Amniotic stem cell (primary cell): ENCODE data around the gene TMC8.
"Not testable (repeated sequence)": the region's sequence is repeated elsewhere in the genome, so short reads cannot be mapped to it uniquely, and the experiment has no call there.

ENCODE experiments used
- DNase-seq: peaks from one replicate; lab custom pipeline; 2025; lab: John Stamatoyannopoulos, UW

The TMC8 gene

DNA sequence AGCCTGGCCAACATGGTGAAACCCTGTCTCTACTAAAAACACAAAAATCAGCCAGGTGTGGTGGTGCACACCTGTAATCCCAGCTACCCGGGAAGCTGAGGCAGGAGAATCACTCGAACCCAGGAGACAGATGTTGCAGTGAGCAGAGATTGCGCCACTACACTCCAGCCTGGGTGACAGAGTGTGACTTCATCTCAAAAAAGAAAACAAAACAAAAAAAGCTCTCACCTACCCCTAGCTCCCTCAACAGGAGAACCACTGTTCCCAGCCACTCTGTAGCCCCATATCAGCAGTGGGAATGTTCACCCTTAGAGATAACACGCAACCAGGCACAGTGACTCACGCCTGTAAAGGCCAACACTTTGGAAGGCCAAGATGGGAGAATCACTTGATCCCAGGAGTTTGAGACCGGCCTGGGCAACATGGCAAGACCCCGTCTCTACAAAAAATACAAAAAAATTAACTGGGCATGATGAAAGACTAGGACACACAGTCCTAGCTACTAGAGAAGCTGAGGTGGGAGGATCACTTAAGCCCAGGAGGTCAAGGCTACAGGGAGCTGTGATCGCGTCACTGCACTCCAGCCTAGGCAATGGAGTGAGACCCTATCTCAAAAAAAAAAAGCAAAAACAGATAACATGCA lies 5.4 kb downstream of the TMC8 start:
- no peak for DNase-seq

DNA sequence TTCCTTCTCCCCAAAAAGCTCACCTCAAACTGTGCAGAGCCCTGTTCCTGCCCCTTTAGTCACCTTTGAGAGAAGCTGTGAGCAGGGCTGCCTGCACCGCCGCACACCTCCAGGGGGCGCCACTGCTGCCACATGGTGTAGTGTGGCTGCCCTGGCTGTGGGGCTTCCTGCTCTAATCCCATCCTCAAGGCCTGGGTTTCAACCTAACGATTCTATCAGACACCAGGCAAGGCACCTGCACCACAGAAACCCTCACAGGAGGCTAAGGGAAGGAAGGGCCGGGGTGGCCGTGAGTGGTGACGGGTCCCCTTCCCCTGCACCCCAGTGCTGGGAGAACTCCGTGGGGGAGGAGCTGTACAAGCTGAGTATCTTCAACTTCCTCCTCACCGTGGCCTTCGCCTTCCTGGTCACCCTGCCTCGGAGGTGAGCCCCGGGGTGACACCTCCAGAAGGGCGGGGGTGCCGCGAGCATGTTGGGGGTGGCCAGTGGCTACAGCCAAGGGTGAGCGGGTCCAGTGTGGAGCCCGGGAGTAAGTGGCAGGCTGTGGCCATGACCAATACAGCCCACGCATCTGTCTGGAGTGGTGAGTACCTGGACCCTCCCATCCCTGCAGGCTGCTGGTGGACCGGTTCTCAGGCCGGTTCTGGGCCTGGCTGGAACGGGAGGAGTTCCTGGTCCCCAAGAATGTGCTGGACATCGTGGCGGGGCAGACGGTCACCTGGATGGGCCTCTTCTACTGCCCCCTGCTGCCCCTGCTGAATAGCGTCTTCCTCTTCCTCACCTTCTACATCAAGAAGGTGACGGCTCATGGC lies 7.0 kb downstream of the TMC8 start:
- DNase-seq = no peak

DNA sequence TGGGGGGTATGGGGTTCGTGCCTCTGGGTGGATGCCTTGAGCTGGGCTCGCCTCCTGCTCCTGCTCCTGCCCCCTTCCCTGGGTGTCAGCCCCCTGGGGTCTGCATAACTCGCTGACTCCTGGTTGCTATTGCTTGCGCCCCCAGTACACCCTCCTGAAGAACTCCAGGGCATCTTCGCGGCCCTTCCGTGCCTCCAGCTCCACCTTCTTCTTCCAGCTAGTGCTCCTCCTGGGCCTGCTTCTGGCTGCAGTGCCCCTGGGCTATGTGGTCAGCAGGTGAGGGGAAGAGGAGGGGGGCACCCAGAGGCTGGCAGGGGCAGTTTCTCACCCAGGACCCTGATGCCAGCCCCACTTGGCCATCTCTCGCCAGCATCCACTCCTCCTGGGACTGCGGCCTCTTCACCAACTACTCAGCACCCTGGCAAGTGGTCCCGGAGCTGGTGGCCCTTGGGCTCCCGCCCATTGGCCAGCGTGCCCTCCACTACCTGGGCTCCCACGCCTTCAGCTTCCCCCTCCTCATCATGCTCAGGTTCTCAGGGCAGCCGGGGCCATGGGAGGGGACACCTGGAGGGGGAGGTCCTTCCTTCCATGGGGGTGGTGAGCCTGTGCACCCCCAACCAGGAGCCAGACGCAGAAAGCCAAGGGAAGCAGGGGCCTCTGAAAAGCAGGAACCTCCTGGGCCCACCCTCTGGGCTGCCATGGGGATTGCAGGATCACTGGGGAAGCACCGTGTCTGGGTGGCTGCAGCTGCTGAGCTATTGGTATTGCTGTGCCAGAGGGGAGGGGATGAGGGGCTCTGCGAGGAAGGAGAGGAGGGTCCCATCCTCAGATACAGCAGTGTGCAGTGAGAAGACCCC lies 7.9 kb downstream of the TMC8 start:
- DNase-seq = no peak

DNA sequence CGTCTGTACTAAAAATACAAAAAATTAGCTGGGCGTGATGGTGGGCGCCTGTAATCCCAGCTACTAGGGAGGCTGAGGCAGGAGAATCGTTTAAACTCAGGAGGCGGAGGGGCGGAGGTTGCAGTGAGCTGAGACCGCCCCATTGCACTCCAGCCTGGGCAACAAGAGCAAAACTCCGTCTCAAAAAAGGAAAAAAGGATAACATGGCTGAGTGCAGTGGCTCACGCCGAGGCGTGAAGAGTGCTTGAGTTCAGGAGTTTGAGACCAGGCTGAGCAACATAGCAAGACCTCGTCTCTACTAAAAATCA lies 9.2 kb downstream of the TMC8 start:
- DNase-seq = not testable (repeated sequence)

DNA sequence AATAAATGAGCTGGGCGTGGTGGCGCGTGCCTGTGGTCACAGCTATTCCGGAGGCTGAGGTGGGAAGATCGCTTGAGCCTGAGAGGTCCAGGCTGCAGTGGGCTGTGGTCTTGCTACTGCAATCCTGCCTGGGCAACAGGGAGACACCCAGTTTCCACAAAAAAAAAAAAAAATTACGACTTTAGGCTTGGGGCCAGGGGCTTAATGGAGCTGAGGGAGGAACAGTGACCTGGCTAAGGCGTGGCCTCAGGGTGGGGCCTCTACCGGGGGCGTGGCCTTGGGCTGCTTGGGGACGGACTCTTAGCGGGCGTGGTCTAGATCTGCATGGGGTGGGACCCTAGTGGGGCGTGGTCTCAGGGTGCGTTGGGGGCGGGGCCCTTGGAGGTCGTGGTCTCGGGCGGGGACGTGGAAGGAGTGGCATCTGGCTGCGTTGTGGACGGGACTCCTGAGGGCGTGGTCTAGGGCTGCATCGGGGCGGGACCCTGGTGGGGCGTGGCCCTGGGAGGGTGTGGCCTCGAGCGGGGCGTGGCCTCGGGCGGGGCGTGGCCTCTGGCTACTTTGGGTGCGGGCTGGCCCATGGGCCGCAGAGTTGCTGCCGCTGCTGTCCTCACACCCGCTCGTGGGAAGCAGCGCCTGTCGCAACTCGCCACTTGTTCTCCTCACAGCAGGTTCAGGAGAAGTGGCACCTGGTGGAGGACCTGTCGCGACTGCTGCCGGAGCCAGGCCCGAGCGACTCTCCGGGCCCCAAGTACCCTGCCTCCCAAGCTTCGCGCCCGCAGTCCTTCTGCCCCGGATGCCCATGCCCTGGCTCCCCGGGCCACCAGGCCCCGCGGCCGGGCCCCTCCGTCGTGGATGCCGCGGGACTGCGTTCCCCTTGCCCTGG lies 9.8 kb downstream of the TMC8 start:
- no peak for DNase-seq

DNA sequence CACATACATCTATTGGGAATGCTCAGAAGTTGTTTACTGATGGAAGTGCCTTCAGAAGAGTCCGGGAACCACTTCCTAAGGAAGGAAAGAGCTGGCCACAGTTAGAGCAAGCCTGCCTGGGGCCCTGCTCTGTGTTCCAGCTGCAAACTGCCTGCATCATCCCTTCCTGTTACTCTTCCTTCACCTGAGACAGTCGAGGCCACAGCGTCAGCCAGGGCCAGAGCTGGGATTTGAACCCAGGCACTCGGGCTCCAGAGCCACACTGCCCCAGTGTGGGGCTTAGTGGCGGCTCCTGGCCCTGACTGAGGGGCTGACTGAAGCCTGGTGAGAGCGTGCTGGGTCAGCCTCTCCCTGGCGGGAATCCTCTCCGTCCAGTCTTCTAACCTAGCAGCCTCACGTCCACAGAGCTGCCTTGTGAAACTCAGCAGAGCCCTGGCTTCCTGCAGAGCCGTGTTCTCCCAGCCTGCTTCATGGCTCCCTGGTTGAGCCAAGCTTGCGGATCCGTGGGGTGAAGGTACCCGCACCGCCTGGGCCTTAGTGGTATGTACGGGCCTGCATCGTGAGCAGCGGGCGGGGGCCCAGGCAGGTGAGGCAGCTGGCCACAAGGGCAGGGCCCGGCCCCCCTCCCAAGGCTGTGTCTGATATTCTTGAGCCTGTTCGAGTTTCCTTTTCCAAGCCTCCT lies 11.0 kb downstream of the TMC8 start:
- no peak for DNase-seq

DNA sequence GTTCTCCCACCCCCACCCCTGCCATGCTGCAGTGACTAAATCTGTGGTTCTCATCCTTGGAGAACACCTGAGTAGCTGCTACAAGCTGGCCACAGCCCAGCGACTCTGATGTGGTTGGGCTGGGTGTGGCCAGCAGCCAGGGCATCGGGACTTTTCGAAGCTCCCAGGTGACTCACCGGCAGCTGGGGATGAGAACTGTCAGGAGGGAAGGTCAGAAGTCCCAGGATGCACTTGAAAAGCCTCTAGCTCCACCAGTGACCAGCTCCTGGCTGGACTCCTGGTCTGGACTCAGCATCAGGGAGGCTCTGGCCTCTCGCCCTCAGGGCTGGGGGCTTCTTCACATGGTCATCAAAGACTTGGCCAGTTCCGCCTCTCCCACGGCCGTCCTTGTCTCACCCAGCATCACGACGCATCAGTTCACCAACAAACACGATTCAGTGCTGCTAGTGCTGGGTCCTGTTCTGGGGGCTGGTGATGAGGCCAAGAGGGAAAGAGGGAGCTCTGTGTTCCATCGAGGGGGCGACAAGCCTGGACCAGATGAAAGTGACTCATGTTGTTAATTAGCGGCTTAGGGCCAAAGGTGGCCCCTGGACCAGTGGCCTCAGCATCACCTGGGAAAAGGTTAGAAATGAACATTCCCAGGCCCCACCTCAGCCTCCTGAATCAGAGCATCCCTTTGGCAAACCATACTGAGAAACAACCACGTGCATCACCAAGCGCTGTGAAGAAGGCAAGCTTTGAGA lies 11.7 kb downstream of the TMC8 start:
- no peak for DNase-seq

DNA sequence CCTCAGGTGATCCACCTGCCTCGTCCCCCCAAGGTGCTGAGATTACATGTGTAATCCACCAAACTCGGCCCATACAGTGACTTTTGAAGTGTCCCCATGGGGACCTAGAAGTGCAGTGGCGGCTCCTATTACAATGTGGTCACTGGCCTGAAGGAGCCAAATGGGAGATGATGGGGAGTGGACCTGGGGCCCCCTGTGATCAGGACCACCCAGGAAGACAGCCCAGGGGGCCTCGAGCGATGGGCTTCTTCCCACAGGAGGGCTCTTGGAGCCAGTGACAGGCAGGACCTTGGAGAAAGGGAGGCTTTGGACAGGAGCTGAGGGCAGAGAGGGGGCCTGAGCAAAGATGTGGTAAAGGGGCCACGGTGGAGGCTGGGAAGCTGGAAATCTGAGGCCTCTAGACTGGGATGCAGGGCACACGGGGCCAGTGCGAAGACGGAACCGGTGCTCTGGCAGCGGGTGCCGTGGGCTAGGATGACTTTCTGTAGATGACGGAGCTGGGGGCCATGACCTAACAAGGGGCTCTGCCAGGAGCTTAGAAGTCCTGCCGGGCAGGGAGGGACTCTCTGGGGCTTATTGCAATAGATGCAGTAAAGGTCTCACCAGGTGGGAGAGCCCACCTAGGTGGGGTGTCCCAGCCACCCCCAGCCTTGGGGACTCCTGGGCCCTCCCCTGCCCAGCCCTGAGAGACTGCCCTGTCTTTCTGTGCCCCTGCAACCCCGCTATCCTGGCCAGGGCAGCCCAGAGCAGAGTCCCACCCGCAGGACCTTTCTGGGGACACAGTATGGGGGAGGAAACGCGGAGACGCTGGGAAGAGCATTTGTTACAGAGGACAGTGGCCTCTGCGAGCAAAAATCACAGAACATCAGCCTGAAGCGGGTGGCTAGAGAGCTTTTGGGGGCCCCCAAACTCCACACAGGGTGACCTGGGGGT lies 12.9 kb downstream of the TMC8 start:
- no peak for DNase-seq

DNA sequence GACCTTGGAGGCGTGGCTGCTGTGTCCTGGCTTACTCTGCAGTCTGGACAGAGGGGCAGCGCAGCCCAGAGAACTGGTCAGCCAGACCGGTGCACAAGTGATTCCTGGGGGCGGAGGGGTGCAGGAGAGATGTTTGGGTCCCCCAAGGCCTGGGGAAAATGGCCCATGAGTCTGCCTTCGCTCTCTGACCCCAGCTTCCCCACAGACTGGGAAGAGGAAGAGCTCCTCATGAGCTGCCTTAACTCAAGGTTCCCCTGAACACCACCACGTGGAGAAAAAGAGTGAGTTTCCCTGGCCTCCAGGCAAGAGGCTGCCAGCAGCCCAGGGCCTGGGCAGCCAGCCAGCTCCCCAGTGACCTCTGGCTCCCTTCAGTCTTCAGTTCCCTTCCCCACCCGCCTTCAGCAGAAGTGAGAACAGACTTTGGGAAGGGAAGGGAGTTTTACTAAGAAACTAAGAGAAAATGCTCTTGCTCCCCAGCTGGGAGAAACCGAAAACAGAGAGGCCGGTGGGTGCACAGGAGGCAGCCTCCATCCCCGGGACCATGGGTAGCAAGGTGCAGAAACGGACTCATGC lies 13.7 kb downstream of the TMC8 start:
- DNase-seq = no peak

DNA sequence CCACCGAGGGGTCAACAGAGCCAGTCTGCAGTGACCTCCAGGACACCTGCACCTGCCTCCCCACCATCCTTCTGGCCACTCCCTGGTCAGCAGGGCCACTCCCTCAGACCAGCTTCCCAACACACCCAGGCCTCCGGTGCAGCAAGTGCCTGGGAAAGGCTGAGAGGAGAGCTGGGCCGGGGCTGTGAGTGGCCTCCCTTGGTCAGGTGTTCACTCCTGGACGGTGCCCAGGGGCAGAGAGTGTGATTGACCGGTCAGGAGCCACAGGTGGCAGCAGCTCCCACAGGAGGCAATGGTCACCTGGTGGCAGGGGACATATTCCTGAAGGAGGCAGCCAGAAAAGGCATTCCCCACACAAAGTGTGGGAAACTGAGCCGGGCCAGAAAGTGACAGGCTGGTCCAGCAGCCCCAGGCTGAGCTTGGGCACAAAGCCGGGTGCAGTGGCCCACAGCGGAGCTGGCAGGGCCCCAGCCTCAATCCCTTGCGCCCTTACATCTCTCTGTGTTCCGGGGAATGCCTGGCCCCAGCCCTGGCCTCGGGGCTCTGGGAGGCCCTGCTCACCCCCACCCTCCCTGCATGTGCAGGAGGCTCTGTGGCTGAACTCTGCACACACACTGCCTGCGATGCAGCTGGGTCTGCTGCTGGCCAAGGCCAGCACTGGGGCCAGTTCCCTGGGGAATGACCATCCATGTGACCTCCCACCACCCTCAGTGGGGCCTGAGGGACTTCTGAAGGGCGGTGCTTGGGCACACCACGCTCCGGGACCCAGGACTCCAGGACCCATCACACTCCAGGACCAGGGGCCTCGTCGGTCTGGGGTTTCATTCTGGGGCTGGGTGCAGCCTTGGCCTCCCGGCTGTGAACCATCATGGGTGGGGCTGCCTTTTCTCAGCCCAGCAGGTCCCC lies 14.4 kb downstream of the TMC8 start:
- DNase-seq = no peak

DNA sequence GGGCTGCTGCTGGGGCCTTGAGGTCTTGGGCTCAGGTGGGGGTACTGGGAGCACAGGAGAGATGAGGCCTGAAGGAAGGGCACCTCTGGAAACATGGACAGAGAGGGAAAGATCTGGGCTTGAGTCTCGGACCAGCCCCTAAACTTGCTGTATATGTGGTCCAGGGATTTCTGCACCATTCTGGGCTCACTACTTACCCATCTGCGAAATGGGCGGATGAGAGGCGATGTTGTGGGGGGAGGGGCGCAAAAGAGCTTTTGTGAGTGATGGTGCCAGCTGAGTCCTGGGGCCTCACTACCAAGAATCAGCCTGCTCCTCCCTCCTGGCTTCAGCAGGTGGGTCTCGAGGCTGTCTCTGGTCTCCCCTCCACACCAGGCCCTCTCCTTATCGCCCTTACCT lies 15.9 kb downstream of the TMC8 start:
- DNase-seq = no peak

DNA sequence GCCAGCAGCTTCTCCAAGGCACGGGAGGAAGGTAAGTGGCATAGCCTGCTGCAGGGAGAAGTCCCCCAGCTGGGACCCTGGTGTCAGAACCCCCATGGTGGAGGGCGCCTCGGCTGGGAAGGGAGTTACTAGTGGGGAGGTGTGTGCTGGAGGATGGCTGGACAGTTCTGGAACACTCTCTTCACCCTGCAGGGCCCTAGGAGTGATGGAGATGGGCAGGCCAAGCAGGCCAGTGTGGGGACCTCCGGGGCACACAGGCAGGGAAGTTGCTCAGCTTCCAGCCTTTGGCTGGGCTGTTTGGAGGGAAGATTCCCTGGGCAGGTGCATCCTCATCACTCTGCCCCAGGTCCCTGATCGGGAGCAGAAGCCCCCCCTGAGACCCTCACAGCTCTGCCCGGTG lies 16.3 kb downstream of the TMC8 start:
- DNase-seq = no peak

DNA sequence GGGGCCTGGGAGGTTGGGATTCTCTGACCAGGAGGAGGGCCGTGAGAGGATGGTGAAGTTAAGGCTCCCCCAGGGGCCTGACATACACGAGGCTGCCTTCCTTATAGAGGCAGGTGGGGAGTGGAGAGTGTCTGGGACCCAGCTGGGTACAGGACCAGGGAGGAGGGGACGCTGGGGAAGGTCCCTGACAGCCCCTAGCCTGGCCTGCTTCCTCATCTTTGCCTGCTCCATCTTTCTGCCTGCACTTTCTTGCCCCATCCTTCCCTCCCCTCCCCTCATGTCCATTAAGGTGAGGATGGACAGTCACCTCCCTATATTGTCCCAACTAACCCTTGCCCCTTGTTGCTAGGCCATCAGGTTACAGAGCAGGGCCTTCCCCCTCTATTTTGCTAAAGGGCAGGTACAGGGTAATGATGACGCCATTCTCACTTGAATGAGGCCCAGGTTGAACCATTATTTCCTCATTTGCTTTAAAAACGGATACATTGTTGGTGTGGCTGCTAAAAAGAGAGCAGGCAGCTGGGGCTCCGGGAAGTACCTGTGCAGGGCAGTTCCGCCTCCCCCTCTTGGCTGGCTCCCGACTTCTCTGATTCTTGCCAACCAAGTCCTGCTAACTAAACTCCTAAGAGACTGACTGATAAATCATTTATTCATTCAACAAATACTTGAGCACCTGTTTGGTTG lies 16.9 kb downstream of the TMC8 start:
- no peak for DNase-seq

DNA sequence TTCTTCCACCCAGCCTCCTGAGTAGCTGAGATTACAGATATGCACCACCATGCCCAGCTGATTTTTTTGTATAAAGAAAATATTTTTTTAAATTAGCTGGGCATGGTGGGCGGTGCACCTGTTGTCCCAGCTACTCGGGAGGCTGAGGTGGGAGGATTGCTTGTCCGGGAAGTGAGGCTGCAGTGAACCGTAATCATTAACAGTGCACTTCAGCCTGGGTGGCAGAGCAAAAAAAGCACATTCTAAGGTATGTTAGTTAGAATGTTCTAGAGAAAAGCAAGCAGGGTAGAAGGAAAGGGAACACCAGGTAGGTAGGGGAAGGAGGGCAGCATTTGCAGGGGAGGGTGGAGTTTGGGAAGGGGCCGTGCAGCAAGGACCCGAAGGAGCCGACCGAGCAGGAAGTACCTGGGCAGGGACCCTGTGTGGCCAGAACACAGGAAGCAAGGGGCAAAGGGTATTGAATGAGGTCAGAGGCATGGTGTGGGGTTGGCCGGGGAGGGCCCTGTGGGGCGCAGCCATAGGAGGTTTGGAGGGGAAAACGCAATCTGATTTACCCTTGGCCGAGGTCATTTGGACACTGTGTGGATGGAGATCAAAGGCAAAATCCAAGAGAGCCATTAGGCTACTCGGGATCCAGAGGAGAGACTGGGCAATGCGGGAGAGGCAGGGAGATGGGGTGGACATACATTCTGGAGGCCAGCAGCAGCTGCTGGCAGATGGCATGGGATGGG lies 17.9 kb downstream of the TMC8 start:
- DNase-seq = no peak

DNA sequence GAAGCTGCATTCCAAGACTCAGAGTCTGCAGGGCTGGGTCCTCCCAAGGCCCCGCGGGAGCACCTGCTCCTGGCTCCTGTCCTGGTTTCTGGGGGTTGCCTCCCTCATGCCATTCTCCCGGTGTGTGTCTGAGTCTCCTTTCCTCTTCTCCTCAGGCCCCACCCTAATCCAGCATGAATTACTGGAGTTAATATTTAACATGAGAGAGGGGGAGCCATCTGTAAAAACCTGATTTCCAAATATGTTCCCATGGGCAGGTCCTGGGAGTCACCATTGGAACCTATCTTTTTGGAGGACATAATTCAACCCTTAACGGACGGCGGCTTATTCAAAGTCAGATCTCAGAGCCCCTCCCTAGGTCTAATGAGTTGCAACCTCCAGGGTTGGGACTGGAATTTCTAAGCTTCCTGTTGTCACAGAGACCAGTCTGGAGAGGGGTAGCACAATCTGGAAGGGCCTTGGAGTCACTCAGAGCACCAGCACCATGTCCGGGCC lies 21.0 kb downstream of the TMC8 start:
- no peak for DNase-seq

DNA sequence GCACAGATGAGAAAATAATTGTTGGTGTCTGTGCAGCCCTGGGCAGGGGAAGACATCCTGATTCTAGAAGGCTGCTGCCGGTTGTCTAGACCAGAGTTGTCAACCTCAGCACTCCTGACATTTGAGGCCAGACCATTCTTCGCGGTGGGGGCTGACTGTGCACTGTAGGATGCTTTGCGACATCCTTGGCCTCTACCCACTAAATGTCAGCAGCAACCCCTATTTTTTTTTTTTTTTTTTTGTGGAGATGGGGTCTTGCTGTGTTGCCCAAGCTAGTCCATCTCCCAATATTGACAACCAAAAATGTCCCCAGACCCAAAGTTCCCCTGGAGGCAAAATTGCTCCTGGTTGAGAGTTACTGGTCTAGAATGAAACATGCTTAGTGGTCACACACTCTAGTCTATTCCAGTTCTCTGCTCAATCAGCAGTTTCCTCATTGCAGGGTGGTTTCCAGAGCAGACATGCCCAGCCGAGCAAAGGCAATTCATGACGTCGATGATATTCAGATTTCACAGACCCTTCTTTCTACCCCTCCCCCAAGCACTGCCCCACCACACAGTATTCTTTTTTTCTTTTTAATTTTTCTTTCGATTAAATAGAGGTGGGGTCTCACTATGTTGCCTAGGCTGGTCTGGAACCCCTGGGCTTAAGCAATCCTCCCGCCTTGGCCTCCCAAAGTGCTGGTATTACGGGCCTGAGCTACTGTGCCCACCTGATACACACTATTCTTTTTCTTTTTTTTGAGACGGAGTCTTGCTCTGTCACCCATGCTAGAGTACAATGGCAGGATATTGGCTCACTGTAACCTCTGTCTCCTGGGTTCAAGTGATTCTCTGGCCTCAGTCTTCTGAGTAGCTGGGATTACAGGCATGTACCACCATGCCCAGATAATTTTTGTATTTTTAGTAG lies 24.6 kb downstream of the TMC8 start:
- no peak for DNase-seq
